ENCODE results near the gene MAP7.

DNA sequence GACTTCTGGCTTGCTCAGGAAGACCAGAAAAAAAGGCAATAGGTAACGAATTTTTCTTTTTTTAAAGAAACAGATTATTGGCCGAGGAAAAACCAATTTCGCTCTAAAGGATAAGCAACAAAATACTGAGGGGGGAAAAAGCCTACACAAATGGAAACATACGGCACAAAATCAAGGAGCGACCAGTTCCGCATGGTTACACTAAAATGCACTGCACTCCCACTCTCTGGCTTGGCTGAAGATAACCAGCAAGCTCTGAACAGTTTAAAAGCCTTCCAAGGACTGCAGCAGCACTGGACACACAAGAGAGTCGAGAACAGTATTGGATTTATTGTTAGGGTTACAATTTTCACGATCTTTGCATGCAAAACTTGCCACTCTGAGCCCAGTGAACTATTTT, 881 bp upstream of the MAP7 start:
- TF ChIP-seq, protein P1, sequence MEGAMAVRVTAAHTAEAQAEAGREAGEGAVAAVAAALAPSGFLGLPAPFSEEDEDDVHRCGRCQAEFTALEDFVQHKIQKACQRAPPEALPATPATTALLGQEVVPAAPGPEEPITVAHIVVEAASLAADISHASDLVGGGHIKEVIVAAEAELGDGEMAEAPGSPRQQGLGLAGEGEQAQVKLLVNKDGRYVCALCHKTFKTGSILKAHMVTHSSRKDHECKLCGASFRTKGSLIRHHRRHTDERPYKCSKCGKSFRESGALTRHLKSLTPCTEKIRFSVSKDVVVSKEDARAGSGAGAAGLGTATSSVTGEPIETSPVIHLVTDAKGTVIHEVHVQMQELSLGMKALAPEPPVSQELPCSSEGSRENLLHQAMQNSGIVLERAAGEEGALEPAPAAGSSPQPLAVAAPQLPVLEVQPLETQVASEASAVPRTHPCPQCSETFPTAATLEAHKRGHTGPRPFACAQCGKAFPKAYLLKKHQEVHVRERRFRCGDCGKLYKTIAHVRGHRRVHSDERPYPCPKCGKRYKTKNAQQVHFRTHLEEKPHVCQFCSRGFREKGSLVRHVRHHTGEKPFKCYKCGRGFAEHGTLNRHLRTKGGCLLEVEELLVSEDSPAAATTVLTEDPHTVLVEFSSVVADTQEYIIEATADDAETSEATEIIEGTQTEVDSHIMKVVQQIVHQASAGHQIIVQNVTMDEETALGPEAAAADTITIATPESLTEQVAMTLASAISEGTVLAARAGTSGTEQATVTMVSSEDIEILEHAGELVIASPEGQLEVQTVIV (CRISPR knock-in tag; IDR thresholded peaks at IDR 0.05; ENCODE audit: borderline replicate concordance): no peak
- no peak for TF ChIP-seq ATF6 (CRISPR knock-in tag; IDR thresholded peaks at IDR 0.05)
- TF ChIP-seq, protein P2, sequence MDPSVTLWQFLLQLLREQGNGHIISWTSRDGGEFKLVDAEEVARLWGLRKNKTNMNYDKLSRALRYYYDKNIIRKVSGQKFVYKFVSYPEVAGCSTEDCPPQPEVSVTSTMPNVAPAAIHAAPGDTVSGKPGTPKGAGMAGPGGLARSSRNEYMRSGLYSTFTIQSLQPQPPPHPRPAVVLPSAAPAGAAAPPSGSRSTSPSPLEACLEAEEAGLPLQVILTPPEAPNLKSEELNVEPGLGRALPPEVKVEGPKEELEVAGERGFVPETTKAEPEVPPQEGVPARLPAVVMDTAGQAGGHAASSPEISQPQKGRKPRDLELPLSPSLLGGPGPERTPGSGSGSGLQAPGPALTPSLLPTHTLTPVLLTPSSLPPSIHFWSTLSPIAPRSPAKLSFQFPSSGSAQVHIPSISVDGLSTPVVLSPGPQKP (CRISPR knock-in tag; IDR thresholded peaks at IDR 0.05): no peak
- no peak for TF ChIP-seq POLR2A (conservative IDR thresholded peaks at IDR 0.05)
- TF ChIP-seq CTCF (IDR thresholded peaks at IDR 0.05 in 2 of 3, conservative IDR thresholded peaks at IDR 0.05 in 1 of 3; ENCODE audit: insufficient read depth in 2 of 3, low read depth in 1 of 3, low read length in 3 of 3): no peak
- TF ChIP-seq, protein P3, sequence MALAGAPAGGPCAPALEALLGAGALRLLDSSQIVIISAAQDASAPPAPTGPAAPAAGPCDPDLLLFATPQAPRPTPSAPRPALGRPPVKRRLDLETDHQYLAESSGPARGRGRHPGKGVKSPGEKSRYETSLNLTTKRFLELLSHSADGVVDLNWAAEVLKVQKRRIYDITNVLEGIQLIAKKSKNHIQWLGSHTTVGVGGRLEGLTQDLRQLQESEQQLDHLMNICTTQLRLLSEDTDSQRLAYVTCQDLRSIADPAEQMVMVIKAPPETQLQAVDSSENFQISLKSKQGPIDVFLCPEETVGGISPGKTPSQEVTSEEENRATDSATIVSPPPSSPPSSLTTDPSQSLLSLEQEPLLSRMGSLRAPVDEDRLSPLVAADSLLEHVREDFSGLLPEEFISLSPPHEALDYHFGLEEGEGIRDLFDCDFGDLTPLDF (CRISPR knock-in tag; IDR thresholded peaks at IDR 0.05): no peak
- no peak for TF ChIP-seq PCBP1 (IDR thresholded peaks at IDR 0.05; ENCODE audit: low read depth, low read length, poor library complexity, severe bottlenecking)
- TF ChIP-seq SPI1 (IDR thresholded peaks at IDR 0.05; ENCODE audit: borderline replicate concordance, low read depth, low read length): no peak
- TF ChIP-seq, protein P4, sequence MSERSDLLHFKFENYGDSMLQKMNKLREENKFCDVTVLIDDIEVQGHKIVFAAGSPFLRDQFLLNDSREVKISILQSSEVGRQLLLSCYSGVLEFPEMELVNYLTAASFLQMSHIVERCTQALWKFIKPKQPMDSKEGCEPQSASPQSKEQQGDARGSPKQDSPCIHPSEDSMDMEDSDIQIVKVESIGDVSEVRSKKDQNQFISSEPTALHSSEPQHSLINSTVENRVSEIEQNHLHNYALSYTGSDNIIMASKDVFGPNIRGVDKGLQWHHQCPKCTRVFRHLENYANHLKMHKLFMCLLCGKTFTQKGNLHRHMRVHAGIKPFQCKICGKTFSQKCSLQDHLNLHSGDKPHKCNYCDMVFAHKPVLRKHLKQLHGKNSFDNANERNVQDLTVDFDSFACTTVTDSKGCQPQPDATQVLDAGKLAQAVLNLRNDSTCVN (CRISPR knock-in tag; IDR thresholded peaks at IDR 0.05): no peak
